ENCODE results near the gene LSS.
"Not testable (repeated sequence)": the region's sequence is repeated elsewhere in the genome, so short reads cannot be mapped to it uniquely, and the experiment has no call there.

Gene LSS

GRCh38 chr21:46153247-46154154, 75.1 kb downstream of the LSS start:
- DNase-seq (ENCODE audit: low read depth, low spot score): peak; percentile 54

DNA sequence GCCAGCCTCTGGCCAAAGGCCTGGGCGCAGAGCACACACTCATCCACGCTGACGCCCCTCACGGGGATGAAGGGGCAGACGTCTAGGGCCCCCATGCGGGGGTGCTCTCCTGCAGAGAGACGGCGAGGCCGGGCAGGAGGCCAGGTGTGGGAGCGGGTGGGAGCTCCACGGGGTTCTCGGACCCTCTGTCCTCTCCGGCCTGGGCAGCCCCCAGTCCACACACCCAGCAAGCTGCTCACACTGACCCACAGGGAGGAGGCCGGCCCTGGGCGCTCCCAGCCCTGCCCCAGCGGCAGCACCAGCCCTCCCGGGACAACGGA, 75.7 kb downstream of the LSS start:
- no peak for DNase-seq (ENCODE audit: low read depth, low spot score)

- DNase-seq (ENCODE audit: low read depth, low spot score): no peak
Observed at GRCh38 chr21:46151989-46152926, 76.3 kb downstream of the LSS start.

GRCh38 chr21:46151261-46151988, 77.1 kb downstream of the LSS start:
- DNase-seq (ENCODE audit: low read depth, low spot score): no peak

DNA sequence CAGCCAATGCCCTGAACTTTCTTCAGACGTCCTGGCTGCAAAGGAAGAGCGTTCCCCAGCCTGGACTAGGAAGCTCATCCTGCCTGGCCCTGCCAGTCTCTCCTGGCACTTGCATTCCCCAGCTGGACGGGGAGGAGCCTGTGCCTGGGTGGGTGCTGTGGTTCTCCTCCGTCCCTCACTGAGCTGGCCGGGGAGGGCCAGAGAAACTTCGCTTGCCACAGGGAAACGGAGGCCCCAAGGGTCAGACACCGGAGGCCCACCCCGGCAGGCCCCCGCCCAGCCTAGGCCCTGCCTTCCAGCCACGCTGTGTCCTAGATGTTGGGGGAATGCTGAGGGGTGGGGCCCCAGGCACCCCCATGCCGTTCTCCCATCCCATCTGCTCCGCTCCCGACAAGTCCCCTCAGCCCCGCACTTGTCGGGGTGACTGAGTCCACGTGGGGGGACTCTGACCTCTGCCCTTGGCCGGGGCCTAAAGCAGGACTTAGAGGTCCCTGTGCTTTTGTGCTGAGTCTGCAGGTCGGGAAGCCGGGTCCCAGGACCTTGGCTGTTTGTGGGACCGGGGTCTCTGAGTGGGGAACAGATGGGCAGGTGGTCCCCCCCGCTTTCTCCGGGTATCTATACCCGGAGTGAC, 78.0 kb downstream of the LSS start:
- no peak for DNase-seq (ENCODE audit: low read depth, low spot score)

GRCh38 chr21:46150073-46150472, 78.5 kb downstream of the LSS start:
- DNase-seq (ENCODE audit: low read depth, low spot score): no peak

GRCh38 chr21:46149205-46149901, 79.2 kb downstream of the LSS start:
- no peak for DNase-seq (ENCODE audit: low read depth, low spot score)

GRCh38 chr21:46148106-46148505, 80.5 kb downstream of the LSS start:
- DNase-seq (ENCODE audit: low read depth, low spot score): no peak

- DNase-seq (ENCODE audit: low read depth, low spot score): peak; percentile 47
Observed at GRCh38 chr21:46147429-46147828, 81.1 kb downstream of the LSS start.

GRCh38 chr21:46146856-46147255, 81.7 kb downstream of the LSS start:
- no peak for DNase-seq (ENCODE audit: low read depth, low spot score)

DNA sequence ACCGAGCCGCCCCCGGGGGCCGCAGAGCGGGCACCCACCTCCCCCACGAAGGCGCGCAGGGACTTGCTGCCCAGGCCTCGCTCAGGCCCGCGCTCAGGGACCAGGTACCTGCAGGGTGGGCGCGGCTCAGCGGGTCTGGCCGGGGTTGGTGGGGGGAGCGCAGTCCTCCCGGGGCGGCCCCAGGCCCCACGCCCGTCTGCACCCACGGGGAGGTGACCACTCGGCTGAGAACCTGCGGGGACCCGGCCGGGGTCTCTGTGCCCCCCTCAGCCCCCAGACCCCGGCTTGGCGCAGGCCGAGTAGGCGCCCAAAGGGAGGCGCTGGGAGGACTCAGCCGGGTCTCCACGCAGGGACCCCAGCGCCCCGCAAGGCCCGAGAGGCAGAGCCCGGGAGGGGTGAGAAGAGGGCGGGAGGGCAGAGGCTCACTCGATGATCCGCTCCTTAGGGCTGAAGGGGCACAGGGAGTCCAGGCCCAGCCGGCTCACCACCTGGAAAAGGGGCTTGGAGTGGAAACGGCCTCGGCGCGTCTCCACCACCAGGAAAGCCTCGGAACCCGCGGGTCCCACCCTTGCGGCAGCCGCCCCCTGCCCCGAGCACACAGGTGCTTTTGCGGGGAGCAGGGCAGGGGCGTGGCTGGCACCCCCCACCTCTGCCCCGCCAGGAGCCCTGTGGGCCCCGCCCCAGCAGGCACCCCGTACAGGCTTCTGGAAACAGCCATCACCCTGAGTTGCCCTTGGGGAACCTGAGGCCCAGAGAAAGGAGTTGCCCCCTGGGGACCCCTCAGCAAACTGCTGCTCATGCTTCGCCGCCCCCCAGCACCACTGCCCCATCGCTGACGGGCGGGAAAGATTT, 82.5 kb downstream of the LSS start:
- DNase-seq (ENCODE audit: low read depth, low spot score): no peak

DNA sequence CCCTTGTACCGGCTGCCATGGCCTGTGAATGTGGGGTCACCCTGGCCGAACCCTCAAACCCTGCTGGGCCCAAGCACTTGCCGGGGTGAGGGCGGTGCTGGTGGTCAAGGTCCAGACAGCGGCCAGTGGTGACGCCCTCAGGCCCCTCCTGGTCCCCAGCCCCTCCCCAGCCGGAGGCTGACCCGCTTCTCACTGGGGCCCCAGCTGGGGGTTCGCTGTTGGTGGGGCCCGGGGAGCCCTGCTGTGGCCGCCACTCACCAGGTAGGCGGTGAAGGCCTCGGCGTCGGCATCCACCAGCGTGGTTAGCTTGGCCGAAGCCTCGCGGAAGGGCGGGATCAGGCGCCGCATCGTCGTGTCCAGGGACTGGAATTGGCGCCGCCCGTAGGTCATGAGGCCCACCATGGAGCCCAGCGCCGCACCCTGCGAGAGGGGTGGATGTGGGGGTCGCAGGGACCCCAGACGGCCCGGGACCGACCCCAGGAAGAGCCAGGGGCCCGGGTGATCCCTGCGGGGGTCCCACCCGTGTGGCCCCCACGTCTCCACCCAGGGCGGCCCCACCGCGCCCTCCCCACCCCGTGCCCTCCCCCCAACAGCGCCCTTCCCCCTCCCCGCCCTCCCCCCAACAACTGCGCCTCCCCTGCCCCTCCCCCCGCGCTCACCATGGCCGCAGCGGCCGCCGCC, 83.3 kb downstream of the LSS start:
- no peak for DNase-seq (ENCODE audit: low read depth, low spot score)

DNA sequence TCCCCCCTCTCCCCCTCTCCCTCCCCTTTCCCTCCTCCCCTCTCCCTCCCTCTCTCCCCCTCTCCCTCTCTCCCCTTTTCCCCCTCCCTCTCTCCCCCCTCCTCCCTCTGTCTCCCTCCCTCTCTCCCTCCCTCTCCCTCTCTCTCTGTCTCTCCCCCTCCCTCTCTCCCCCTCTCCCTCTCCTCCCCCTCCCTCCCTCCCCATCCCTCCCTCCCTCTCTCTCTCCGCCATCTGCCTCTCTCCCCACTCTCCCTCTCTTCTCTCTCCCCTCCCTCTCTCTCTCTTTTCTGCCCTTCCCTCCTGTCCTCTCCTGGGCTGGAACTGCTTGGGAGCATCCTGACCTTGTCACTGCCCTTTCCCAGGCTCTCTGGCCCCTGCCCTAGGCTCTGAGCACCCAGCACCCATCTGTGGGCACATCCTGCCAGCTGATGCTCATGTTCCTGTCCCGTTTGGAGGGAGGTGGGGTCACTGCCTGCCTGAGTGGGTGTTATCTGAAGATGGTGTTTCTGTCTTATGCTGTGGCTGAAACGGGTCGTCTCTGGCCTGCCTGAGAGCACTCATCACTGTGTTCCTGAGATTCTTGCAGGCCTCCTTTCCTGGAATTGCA, 84.0 kb downstream of the LSS start:
- DNase-seq (ENCODE audit: low read depth, low spot score): no peak

DNA sequence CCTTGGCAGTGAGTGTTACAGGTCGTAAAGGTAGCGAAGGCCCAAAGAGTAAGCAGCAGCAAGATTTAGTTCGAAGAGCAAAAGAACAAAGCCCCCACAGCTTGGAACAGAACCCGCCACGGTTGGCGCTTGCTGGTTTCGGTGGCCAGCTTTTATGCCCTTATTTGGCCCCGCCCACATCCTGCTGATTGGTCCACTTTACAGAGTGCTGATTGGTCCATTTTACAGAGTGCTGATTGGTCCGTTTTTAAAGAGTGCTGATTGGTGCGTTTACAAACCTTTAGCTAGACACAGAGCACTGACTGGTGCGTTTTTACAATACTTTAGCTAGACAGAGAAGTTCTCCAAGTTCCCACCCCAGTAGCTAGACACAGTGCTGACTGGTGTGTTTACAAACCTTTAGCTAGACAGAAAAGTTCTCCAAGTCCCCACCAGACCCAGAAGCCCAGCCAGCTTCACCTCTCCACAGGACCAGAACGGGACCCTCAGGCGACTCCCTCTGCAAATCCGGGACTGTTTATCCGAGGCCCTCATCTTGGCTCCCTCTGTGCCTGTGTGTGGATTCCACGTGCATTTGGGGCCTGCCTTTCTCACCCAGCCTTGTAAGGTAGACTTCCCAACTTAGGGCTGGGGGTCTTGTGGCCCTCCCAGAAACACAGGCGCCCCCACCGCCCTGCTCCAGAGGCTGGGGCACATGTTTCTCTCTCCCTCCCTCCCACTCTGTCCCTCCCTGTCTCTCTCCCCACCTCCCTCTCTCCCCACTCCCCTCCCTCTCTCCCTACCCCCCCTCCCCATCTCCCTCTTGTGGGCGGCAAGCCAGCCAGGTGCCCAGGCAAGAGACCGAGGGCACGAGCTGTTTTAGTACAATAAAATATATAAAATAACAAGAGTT, 85.7 kb downstream of the LSS start:
- no peak for DNase-seq (ENCODE audit: low read depth, low spot score)

- no peak for DNase-seq (ENCODE audit: low read depth, low spot score)
Observed at GRCh38 chr21:46141767-46142581, 86.6 kb downstream of the LSS start.

DNA sequence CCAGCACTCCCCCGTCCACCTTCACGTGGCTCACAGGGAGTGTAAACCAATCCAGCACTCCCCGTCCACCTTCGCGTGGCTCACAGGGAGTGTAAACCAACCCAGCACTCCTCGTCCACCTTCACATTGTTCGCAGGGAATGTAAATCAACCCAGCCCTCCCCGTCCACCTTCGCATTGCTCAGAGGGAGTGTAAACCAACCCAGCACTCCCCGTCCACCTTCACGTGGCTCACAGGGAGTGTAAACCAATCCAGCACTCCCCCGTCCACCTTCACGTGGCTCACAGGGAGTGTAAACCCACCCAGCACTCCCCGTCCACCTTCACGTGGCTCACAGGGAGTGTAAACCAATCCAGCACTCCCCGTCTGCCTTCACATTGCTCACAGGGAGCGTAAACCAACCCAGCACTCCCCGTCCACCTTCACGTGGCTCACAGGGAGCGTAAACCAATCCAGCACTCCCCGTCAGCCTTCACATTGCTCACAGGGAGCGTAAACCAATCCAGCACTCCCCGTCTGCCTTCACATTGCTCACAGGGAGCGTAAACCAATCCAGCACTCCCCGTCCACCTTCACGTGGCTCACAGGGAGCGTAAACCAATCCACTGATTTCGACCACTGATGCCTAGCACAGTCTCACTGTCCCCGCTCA, 88.1 kb downstream of the LSS start:
- DNase-seq (ENCODE audit: low read depth, low spot score): not testable (repeated sequence)

- DNase-seq (ENCODE audit: low read depth, low spot score): no peak
Observed at GRCh38 chr21:46139686-46140085, 88.9 kb downstream of the LSS start.
